Spleen (tissue), 7 donors: ENCODE data around the gene PTMS.

Experiments
- POLR2AphosphoS5 ChIP-seq, 3 donors: sonication (generic); formaldehyde crosslinking; IDR thresholded peaks; one replicate each; pipeline ENCODE4 v1.5.1; 2017; ENCODE audit warnings: antibody characterized with exemption in 3 of 3
- TF ChIP-seq, protein P1 (sequence below), 11 experiments: fragments of 200-600 bp in 7 of 11; fragments of 450-650 bp in 4 of 11; sonication (generic) in 4 of 11; IDR thresholded peaks in 8 of 11; conservative IDR thresholded peaks in 3 of 11; 1 replicate in 7 of 11; 2 replicates in 4 of 11; pipeline versions ENCODE4 v1.4.0 to v1.8.0; 2016 to 2021; ENCODE audit warnings: antibody characterized with exemption in 11 of 11, inconsistent platforms in 4 of 11, mild to moderate bottlenecking in 1 of 11
- donor health status: DM: no; HTN: no; CAD: no; lungs with moderate emphysema.
- donor health status: DM: no; HTN: no; CAD: no.
- donor health status: DM: no; HTN: no; CAD: no.

DNA sequence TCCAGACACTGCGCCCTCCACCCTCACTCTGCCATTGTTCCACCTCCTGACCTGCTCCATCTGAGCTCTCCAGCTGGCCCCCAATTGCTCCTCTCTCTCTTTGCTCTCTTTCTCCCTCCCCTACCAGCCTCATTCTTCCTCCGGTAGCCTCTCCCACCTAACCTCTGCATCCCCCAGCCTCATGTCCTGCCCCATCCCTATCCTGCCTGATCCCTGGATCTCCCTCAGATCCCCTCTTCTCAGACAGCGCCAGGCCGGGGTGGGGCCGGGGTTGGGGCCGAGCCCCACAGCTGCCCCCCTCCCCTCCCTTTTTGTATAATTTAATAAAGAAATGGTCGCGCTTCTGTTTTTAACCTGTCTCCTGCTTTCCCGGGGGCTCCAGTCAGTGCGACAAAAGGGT is 4.4 kb downstream of the PTMS start:
- TF ChIP-seq, protein P1, sequence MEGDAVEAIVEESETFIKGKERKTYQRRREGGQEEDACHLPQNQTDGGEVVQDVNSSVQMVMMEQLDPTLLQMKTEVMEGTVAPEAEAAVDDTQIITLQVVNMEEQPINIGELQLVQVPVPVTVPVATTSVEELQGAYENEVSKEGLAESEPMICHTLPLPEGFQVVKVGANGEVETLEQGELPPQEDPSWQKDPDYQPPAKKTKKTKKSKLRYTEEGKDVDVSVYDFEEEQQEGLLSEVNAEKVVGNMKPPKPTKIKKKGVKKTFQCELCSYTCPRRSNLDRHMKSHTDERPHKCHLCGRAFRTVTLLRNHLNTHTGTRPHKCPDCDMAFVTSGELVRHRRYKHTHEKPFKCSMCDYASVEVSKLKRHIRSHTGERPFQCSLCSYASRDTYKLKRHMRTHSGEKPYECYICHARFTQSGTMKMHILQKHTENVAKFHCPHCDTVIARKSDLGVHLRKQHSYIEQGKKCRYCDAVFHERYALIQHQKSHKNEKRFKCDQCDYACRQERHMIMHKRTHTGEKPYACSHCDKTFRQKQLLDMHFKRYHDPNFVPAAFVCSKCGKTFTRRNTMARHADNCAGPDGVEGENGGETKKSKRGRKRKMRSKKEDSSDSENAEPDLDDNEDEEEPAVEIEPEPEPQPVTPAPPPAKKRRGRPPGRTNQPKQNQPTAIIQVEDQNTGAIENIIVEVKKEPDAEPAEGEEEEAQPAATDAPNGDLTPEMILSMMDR (IDR thresholded peaks at IDR 0.05 in 8 of 11, conservative IDR thresholded peaks at IDR 0.05 in 3 of 11) = no peak
- no peak for TF ChIP-seq POLR2AphosphoS5 (IDR thresholded peaks at IDR 0.05)
